ENCODE data around the gene SNRNP200. TPM values are rescaled to one million over a fixed set of nuclear protein-coding genes. Genes with fewer than 3 reads are reported as not detected.

Gene SNRNP200
- total RNA-seq, 4 donors from 2014 or later, result 85.3 to 123 (median 104) TPM

GRCh38 chr2:96330407-96330806 lies 25.1 kb upstream of the SNRNP200 start:
- 44 to 59% methylated on average over 1 of the region's 1 CpG for WGBS, 2 donors
- TF ChIP-seq POLR2A (IDR thresholded peaks at IDR 0.05), result no peak
- TF ChIP-seq CTCF (IDR thresholded peaks at IDR 0.05), result no peak

GRCh38 chr2:96329874-96330273 lies 24.5 kb upstream of the SNRNP200 start:
- peaks cover 7 to 13% of the 10 kb centered on the region in 2 donors for H3K4me1 ChIP-seq
- H3K27ac ChIP-seq, result no peak overlapping the region
- no peaks in the 10 kb centered on the region for H3K36me3 ChIP-seq
- no peak for DNase-seq
- WGBS, 2 donors, result 93 to 98% methylated on average over 6 of the region's 6 CpGs
- intact Hi-C loops (cut with DNase I), result no loop called here
- TF ChIP-seq CTCF (IDR thresholded peaks at IDR 0.05) (no peak), POLR2A (IDR thresholded peaks at IDR 0.05) (no peak)
- H3K9me3 ChIP-seq, result no peaks in the 10 kb centered on the region
- H3K27me3 ChIP-seq, result no peaks in the 10 kb centered on the region
- no peak overlapping the region for H3K4me3 ChIP-seq (replicated peaks in 1 of 3)

More at GRCh38 chr2:96330407-96330806, 25.1 kb upstream of the SNRNP200 start:
- Histone ChIP-seq H3K27ac (no peak overlapping the region), H3K27me3 (no peaks in the 10 kb centered on the region), H3K4me3 (replicated peaks in 1 of 3) (no peak overlapping the region), H3K9me3 (no peaks in the 10 kb centered on the region), H3K36me3 (no peaks in the 10 kb centered on the region), H3K4me1 (peaks cover 5 to 10% of the 10 kb centered on the region in 2 donors)
- no peak for DNase-seq
- intact Hi-C loops (cut with DNase I), result no loop called here

GRCh38 chr2:96329456-96329855 lies 24.1 kb upstream of the SNRNP200 start:
- H3K27me3 ChIP-seq, result no peaks in the 10 kb centered on the region
- TF ChIP-seq POLR2A (IDR thresholded peaks at IDR 0.05) (no peak), CTCF (IDR thresholded peaks at IDR 0.05) (no peak)
- no peaks in the 10 kb centered on the region for H3K9me3 ChIP-seq
- DNase-seq, result no peak
- 38 to 57% methylated on average over 1 of the region's 1 CpG for WGBS, 2 donors
- no peak overlapping the region for H3K27ac ChIP-seq
- no peak overlapping the region for H3K4me3 ChIP-seq (replicated peaks in 1 of 3)
- no peaks in the 10 kb centered on the region for H3K36me3 ChIP-seq
- peaks cover 5 to 11% of the 10 kb centered on the region in 2 donors for H3K4me1 ChIP-seq
- intact Hi-C loops (cut with DNase I), result no loop called here

GRCh38 chr2:96326990-96327820 lies 21.9 kb upstream of the SNRNP200 start:
- Histone ChIP-seq H3K4me1 (peaks cover 5 to 11% of the 10 kb centered on the region in 2 donors), H3K27ac (no peak overlapping the region), H3K27me3 (no peaks in the 10 kb centered on the region), H3K9me3 (no peaks in the 10 kb centered on the region), H3K4me3 (replicated peaks in 1 of 3) (no peak overlapping the region), H3K36me3 (no peaks in the 10 kb centered on the region)
- TF ChIP-seq POLR2A (IDR thresholded peaks at IDR 0.05) (no peak), CTCF (IDR thresholded peaks at IDR 0.05) (no peak)
- WGBS, 2 donors, result 95% methylated on average over 19 to 21 of the region's 21 CpGs
- DNase-seq, result no peak
- intact Hi-C loops (cut with DNase I), result no loop called here

DNA sequence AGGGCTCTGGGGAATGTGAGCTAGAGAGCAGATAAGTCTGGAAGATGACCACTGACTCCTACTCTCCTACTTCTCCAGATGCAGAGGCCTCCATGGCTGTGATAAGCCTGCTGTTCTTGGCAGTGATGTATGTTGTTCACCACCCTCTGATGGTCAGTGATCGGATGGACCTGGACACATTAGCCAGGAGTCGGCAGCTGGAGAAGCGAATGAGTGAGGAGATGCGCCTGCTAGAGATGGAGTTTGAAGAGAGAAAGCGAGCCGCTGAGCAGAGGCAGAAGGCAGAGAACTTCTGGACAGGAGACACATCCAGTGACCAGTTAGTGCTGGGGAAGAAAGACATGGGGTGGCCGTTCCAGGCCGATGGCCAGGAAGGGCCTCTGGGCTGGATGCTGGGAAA lies 21.2 kb upstream of the SNRNP200 start:
- H3K4me3 ChIP-seq (replicated peaks in 1 of 3), result no peak overlapping the region
- no peak overlapping the region for H3K27ac ChIP-seq

More for the DNA sequence above, 21.2 kb upstream of the SNRNP200 start:
- DNase-seq, result no peak
- Histone ChIP-seq H3K27me3 (no peaks in the 10 kb centered on the region), H3K36me3 (no peaks in the 10 kb centered on the region), H3K4me1 (peaks cover 5 to 16% of the 10 kb centered on the region in 2 donors), H3K9me3 (no peaks in the 10 kb centered on the region)
- intact Hi-C loops (cut with DNase I), result no loop called here
- no peak for TF ChIP-seq POLR2A (IDR thresholded peaks at IDR 0.05)
- TF ChIP-seq CTCF (IDR thresholded peaks at IDR 0.05), result no peak
- WGBS, 2 donors, result 94 to 96% methylated on average over 8 of the region's 8 CpGs
